K562 (cell line): ENCODE measurements around the gene PUSL1. TPM values are rescaled to one million over a fixed set of nuclear protein-coding genes. Genes with fewer than 3 reads are reported as not detected.

Experiments
- FOXK1 ChIP-seq: sonication (generic); formaldehyde crosslinking; IDR thresholded peaks from 2 replicates; pipeline ENCODE4 v1.8.0; 2022; ENCODE audit warnings: missing genetic modification reagents, mild to moderate bottlenecking, borderline replicate concordance
- GABPB2 ChIP-seq: fragments of 250-450 bp; sonication (Bioruptor Pico); conservative IDR thresholded peaks from 2 replicates; pipeline ENCODE4 v1.5.1; 2021; ENCODE audit warnings: mild to moderate bottlenecking
- GTF2A2 ChIP-seq: IDR thresholded peaks from 2 replicates; pipeline ENCODE4 v1.6.1; 2016; ENCODE audit warnings: mild to moderate bottlenecking, missing genetic modification characterization, missing compliant biosample characterization
- HMG20A ChIP-seq: fragments of 450-650 bp; formaldehyde crosslinking; conservative IDR thresholded peaks from 2 replicates; pipeline ENCODE4 v1.4.0; 2020; ENCODE audit warnings: mild to moderate bottlenecking, mixed read lengths
- MIER1 ChIP-seq: fragments of 450-650 bp; IDR thresholded peaks from 2 replicates; pipeline ENCODE4 v1.6.1; 2016; ENCODE audit warnings: antibody characterized with exemption, mild to moderate bottlenecking, low read depth
- MTA1 ChIP-seq: fragments of 450-650 bp; IDR thresholded peaks from 2 replicates; pipeline ENCODE4 v1.6.1; 2017; ENCODE audit warnings: borderline replicate concordance
- NELFE ChIP-seq: IDR thresholded peaks from 2 replicates; pipeline ENCODE4 v1.6.1; 2011; ENCODE audit warnings: mild to moderate bottlenecking; ENCODE audit not compliant: insufficient read depth, insufficient read length
- NR2C2 ChIP-seq, 2 experiments: fragments of 200-800 bp in 1 of 2; sonication (Bioruptor generic) in 1 of 2; sonication (generic) in 1 of 2; formaldehyde crosslinking in 1 of 2; IDR thresholded peaks; 2 replicates each; pipeline versions ENCODE4 v1.6.1 to v1.8.0; 2016 to 2022; ENCODE audit warnings: mild to moderate bottlenecking in 1 of 2, missing compliant biosample characterization in 1 of 2, missing genetic modification characterization in 1 of 2, missing genetic modification reagents in 1 of 2
- RBM14 ChIP-seq: fragments of 200-400 bp; formaldehyde crosslinking; IDR thresholded peaks from 2 replicates; pipeline ENCODE4 v1.6.1; 2018; ENCODE audit warnings: low read depth, mild to moderate bottlenecking, low read length, moderate library complexity, borderline replicate concordance; ENCODE audit not compliant: insufficient read depth
- SETDB1 ChIP-seq: IDR thresholded peaks from one replicate; pipeline ENCODE4 v1.6.1; 2012; ENCODE audit warnings: low read length, control low read depth, inconsistent platforms
- SMAD2 ChIP-seq: fragments of 150-350 bp; IDR thresholded peaks from 2 replicates; pipeline ENCODE4 v1.6.1; 2014; ENCODE audit warnings: low read depth, mild to moderate bottlenecking, low read length
- SMARCC2 ChIP-seq: fragments of 450-650 bp; IDR thresholded peaks from 2 replicates; pipeline ENCODE4 v1.6.1; 2017; ENCODE audit warnings: antibody characterized with exemption, moderate library complexity, mild to moderate bottlenecking, low read depth
- U2AF1 ChIP-seq: fragments of 200-400 bp; formaldehyde crosslinking; optimal IDR thresholded peaks from 2 replicates; pipeline ENCODE3; 2017; ENCODE audit warnings: mild to moderate bottlenecking, low read depth, low read length, moderate library complexity
- ZKSCAN8 ChIP-seq: fragments of 200-800 bp; sonication (Bioruptor generic); IDR thresholded peaks from 2 replicates; pipeline ENCODE4 v1.6.1; 2016; ENCODE audit warnings: missing genetic modification characterization, missing compliant biosample characterization
- ZNF445 ChIP-seq: fragments of 250-450 bp; sonication (Bioruptor Pico); IDR thresholded peaks from 2 replicates; pipeline ENCODE4 v1.4.0; 2020; ENCODE audit warnings: low read depth, mild to moderate bottlenecking, moderate library complexity
- polyA plus RNA-seq, 8 experiments: library from polyadenylated mRNA; depleted of rRNA in 4 of 8; stranded (reverse) in 5 of 8; unstranded in 3 of 8; fragments of >200 nt; fragmentation: Nextera tagmentation in 2 of 8; fragmentation: Illumina TruSeq in 1 of 8; extraction: Ambion mirVana in 2 of 8; extraction: Trizol in 1 of 8; gene quantifications; 2 replicates each; pipeline versions ENCODE4 v1.2.1 to v1.2.3, GENCODE V29; 2011 to 2014; ENCODE audit warnings: inconsistent platforms in 1 of 8, missing spikeins in 1 of 8
- total RNA-seq, 7 experiments: library from RNA; depleted of rRNA in 6 of 7; stranded (reverse); fragments of >200 nt in 6 of 7; fragmentation: Illumina TruSeq in 2 of 7; extraction: Trizol in 2 of 7; gene quantifications; 2 replicates each; pipeline versions ENCODE4 v1.2.1 to v1.2.3, GENCODE V29; 2011 to 2021; ENCODE audit warnings: low replicate concordance in 1 of 7
- TF ChIP-seq, protein P1 (sequence below): fragments of 450-650 bp; IDR thresholded peaks from 2 replicates; pipeline ENCODE4 v1.6.1; 2016; ENCODE audit warnings: borderline replicate concordance
- TF ChIP-seq, protein P2 (sequence below): conservative IDR thresholded peaks from 2 replicates; pipeline ENCODE4 v1.6.1; 2011; ENCODE audit warnings: low read depth, mild to moderate bottlenecking, low read length; ENCODE audit not compliant: control insufficient read depth
- TF ChIP-seq, protein P3 (sequence below): fragments of 250-450 bp; sonication (Bioruptor Pico); IDR thresholded peaks from 2 replicates; pipeline ENCODE4 v1.8.0; 2021; ENCODE audit warnings: moderate library complexity, mild to moderate bottlenecking, inconsistent platforms
- TF ChIP-seq, protein P4 (sequence below): fragments of 250-450 bp; sonication (Bioruptor Pico); IDR thresholded peaks from 2 replicates; pipeline ENCODE4 v1.8.0; 2022; ENCODE audit warnings: moderate library complexity, mild to moderate bottlenecking, inconsistent platforms
- TF ChIP-seq, protein P5 (sequence below): fragments of 450-650 bp; formaldehyde crosslinking; IDR thresholded peaks from 2 replicates; pipeline ENCODE4 v1.4.0; 2020; ENCODE audit warnings: mild to moderate bottlenecking, moderate library complexity
- TF ChIP-seq, protein P6 (sequence below): fragments of 250-450 bp; sonication (Bioruptor Pico); IDR thresholded peaks from 2 replicates; pipeline ENCODE4 v1.5.1; 2021; ENCODE audit warnings: mild to moderate bottlenecking

Gene PUSL1
- total and polyA plus RNA-seq, 9 of the 15 experiments (the other 6 are each of a cell fraction or from before 2014, with no cell fraction given) = 0.62 to 86.9 (median 13.6) TPM

DNA sequence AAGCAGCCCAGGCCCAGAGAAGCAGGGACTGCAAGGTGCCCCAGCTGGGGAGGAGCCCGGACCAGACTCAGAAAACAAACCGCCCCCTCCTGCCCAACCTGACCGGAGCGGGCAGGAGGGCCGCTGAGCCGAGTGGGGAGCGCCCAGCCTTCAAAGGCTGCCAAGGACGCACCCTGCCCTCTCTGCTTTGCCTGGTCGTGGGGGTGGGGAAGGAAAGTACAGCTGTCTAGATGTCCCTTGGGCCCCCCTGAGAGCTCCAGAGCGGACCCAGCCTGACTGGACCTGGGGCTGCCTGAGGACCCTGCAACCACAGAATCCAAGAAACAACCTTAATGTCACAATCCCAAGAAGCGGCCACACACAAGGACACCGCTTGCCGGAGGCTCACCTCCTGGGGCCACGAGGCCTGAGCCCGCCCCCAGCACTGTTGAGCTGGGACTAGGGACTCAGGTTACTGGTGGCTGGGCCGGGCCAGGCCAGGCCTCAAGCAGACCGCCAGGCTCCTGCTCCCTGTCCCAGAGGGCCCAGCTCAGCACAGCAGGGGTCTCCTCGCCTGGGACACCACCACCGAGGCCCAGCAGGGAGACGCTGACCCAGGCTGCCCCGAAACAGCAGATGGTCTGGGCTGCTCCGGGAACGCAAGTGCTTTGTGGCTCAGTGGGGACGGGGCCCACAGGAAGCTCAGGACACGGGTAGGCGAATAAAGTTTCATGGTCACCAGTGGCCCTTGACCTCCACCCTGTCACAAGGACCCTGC is 39.4 kb downstream of the PUSL1 start (continued):
- TF ChIP-seq, protein P1, sequence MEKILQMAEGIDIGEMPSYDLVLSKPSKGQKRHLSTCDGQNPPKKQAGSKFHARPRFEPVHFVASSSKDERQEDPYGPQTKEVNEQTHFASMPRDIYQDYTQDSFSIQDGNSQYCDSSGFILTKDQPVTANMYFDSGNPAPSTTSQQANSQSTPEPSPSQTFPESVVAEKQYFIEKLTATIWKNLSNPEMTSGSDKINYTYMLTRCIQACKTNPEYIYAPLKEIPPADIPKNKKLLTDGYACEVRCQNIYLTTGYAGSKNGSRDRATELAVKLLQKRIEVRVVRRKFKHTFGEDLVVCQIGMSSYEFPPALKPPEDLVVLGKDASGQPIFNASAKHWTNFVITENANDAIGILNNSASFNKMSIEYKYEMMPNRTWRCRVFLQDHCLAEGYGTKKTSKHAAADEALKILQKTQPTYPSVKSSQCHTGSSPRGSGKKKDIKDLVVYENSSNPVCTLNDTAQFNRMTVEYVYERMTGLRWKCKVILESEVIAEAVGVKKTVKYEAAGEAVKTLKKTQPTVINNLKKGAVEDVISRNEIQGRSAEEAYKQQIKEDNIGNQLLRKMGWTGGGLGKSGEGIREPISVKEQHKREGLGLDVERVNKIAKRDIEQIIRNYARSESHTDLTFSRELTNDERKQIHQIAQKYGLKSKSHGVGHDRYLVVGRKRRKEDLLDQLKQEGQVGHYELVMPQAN = peak; percentile 81
- TF ChIP-seq MTA1 (no peak), HMG20A (CRISPR knock-in tag) (no peak), SMARCC2 (no peak), GTF2A2 (tag) (no peak), RBM14 (no peak), SETDB1 (no peak), NELFE (no peak), ZNF445 (CRISPR knock-in tag) (no peak), GABPB2 (CRISPR knock-in tag) (no peak), SMAD2 (no peak), ZKSCAN8 (no peak), U2AF1 (no peak), FOXK1 (CRISPR knock-in tag) (0 out of 2 replicates have a peak, but pooled peaks have one; percentile 58), MIER1 (no peak), NR2C2 (CRISPR knock-in tag; IDR thresholded peaks at IDR 0.05) (no peak), NR2C2 (tag; IDR thresholded peaks at IDR 0.05) (peak; percentile 40; the same call in 1 of the 2 replicates)
- TF ChIP-seq, protein P2, sequence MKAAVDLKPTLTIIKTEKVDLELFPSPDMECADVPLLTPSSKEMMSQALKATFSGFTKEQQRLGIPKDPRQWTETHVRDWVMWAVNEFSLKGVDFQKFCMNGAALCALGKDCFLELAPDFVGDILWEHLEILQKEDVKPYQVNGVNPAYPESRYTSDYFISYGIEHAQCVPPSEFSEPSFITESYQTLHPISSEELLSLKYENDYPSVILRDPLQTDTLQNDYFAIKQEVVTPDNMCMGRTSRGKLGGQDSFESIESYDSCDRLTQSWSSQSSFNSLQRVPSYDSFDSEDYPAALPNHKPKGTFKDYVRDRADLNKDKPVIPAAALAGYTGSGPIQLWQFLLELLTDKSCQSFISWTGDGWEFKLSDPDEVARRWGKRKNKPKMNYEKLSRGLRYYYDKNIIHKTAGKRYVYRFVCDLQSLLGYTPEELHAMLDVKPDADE = 0 out of 2 replicates have a peak, but pooled peaks have one; percentile 34
- TF ChIP-seq, protein P3, sequence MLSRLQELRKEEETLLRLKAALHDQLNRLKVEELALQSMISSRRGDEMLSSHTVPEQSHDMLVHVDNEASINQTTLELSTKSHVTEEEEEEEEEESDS = no peak
- TF ChIP-seq, protein P4, sequence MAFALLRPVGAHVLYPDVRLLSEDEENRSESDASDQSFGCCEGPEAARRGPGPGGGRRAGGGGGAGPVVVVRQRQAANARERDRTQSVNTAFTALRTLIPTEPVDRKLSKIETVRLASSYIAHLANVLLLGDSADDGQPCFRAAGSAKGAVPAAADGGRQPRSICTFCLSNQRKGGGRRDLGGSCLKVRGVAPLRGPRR (CRISPR knock-in tag) = no peak
- TF ChIP-seq, protein P5, sequence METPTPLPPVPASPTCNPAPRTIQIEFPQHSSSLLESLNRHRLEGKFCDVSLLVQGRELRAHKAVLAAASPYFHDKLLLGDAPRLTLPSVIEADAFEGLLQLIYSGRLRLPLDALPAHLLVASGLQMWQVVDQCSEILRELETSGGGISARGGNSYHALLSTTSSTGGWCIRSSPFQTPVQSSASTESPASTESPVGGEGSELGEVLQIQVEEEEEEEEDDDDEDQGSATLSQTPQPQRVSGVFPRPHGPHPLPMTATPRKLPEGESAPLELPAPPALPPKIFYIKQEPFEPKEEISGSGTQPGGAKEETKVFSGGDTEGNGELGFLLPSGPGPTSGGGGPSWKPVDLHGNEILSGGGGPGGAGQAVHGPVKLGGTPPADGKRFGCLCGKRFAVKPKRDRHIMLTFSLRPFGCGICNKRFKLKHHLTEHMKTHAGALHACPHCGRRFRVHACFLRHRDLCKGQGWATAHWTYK (CRISPR knock-in tag) = no peak
- TF ChIP-seq, protein P6, sequence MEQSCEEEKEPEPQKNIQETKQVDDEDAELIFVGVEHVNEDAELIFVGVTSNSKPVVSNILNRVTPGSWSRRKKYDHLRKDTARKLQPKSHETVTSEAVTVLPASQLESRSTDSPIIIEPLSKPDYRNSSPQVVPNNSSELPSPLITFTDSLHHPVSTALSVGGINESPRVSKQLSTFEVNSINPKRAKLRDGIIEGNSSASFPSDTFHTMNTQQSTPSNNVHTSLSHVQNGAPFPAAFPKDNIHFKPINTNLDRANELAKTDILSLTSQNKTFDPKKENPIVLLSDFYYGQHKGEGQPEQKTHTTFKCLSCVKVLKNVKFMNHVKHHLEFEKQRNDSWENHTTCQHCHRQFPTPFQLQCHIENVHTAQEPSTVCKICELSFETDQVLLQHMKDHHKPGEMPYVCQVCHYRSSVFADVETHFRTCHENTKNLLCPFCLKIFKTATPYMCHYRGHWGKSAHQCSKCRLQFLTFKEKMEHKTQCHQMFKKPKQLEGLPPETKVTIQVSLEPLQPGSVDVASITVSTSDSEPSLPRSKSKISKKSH (CRISPR knock-in tag) = no peak
